GM15510 (cell line): ENCODE results near the gene PSMB4.

Source experiments
- POLR2A ChIP-seq: IDR thresholded peaks from 3 replicates; pipeline ENCODE4 v1.6.1; 2011; ENCODE audit warnings: borderline replicate concordance; ENCODE audit not compliant: insufficient read length; ENCODE audit errors: extremely low read depth

Gene PSMB4

GRCh38 chr1:151373196-151373595 lies 26.2 kb upstream of the PSMB4 start:
- TF ChIP-seq POLR2A = no peak

DNA sequence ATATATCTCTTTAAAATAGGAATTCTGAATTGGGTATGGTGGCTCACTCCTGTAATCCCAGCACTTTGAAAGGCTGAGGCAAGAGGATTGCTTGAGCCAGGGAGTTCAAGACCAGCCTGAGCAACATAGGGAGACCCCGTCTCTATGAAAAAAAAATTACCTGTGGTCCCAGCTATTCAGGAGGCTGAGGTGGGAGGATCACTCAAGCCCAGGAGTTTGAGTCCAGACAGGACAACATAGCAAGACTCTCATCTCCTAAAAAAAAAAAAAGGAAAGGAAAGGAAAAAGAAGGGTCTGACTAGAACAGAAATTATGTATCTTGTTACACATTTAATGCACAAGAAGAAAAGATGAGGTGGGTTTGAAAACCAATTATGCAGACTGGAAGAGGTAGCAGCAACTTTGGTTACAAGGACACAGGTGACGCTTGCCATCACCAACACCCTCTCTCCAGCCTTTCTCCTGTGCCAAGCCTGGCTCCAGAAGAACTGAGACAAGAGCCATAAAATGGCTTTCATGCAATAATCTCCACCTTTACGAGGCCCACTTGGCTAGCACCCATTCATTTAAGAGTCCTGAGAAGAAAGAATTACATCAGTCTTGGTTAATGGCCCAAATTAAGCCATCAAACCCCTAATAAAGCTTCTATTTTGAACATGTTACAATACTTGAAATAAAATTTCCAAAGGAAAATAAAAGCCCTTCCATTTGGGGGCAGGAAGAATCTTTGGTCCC lies 22.1 kb upstream of the PSMB4 start:
- no peak for TF ChIP-seq POLR2A

- no peak for TF ChIP-seq POLR2A
These were observed 14.8 kb upstream of the PSMB4 start for GRCh38 chr1:151384584-151384983.

DNA sequence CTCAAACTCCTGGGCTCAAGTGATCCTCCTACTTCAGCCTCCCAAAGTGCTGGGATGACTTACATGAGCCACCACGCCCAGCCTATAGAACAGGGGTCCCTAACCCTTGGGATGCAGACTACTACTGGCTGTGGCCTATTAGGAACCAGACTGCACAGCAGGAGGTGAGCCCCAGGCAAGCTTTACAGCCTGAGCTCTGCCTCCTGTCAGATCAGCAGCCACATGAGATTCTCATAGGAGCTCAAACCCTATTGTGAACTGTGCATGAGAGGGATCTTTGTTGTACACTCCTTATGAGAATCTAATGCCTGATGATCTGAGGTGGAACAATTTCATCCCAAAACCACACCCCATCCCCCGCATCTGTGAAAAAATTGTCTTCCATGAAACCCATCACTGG lies 13.4 kb upstream of the PSMB4 start:
- TF ChIP-seq POLR2A = no peak

GRCh38 chr1:151391079-151391563 lies 8.3 kb upstream of the PSMB4 start:
- TF ChIP-seq POLR2A = no peak

DNA sequence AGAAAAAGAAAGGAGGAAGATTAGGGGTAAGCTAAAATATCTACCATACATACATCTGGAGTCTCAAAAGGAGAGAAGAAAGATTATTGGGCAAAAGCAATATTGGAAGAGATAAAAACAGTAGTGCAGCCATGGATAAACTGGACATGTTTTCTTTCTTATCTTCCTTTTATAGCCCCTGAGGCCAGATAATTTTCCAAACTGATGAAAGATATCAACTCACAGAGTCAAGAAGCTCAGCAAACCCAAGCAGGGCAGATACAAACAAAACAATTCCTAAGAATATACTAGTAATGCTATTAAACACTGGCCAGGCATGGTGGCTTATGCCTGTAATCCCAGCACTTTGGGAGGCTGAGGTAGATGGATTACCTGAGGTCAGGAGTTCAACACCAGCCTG lies 5.8 kb upstream of the PSMB4 start:
- no peak for TF ChIP-seq POLR2A

DNA sequence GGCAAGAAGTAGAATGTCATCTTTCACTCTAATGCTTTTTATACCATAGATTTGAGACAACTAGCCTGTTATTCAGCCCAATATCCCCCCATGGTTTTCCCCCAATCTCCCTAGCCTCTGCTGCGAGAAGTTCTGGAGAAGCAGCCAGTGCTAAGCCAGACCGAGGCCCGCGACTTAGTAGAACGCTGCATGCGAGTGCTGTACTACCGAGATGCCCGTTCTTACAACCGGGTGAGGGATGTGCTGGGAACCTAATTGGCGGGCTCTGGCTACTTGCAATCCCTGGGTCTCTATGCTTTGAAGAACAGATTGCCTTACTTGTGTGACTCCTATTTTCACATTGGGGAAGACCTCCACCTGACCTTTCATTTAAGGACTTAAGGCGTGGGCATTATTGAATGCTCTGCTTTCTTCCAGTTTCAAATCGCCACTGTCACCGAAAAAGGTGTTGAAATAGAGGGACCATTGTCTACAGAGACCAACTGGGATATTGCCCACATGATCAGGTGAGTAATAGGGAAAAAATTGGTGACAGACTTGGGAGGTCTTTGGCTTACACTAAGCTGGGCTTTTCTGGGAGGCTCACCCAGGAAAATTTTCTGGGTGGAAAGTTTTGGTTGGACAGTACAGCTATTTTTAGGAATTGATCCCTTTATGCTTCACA lies 1.9 kb downstream of the PSMB4 start:
- TF ChIP-seq POLR2A = no peak

DNA sequence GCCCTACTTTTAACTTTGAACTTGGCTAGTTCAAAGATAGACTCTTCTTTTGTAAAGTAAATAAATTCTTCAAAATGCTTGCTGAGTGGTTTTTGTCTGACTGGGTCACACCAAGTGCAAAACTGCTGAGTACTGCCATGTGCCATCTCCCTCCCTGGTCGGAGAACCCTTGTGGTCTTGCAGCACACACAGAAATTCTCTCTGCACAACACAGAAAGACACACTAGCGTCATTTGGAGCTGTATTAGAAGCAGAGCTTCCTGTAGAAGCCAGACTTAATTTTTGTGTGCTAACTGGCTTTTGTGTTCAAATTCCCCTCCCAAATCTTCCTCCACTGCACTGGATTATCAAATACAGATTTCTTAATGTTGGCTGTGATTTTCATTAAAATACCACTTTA lies 2.5 kb downstream of the PSMB4 start:
- TF ChIP-seq POLR2A = no peak

GRCh38 chr1:151402764-151403163 lies 3.4 kb downstream of the PSMB4 start:
- TF ChIP-seq POLR2A = no peak

DNA sequence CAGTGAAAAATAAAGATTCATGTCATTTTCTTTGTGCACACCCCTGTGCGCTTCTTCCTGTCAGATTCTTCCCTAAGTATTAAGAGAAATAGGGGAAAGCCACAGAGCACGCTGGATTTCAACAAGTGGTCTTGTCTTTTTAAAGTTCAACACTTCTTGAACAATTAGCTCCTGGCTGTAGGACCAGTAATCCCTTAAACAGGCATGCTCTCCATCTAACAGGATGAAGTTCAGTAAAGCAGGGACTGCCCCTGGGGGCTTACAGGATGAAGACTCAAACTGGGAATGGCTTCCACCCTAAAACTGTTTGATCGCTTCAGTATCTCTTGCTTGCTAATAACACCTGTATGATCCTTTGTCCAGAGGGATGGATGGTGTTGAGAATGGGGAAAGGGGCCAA lies 4.2 kb downstream of the PSMB4 start:
- no peak for TF ChIP-seq POLR2A

GRCh38 chr1:151405187-151405951 lies 6.0 kb downstream of the PSMB4 start:
- TF ChIP-seq POLR2A = no peak

DNA sequence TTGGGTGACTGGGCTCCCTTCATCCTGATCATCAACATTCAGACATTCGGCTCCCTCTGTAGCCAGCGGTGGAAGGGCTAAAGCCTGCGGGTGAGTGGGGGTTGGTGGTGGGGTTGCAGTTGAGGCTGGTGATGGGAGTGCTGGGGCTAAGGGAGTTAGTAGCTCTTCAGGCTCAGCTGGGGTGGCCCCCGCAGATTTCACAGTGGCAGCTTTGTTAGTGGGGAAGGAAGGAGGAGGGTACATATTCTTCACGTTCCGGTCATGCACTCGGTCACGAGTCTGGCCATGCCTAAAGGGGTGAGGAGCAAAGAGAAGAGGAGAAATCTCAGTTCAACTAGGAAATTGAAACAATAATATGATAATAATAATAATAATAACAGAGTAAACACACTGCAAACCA lies 6.8 kb downstream of the PSMB4 start:
- TF ChIP-seq POLR2A = no peak

GRCh38 chr1:151407304-151407703 lies 7.9 kb downstream of the PSMB4 start:
- TF ChIP-seq POLR2A = no peak

DNA sequence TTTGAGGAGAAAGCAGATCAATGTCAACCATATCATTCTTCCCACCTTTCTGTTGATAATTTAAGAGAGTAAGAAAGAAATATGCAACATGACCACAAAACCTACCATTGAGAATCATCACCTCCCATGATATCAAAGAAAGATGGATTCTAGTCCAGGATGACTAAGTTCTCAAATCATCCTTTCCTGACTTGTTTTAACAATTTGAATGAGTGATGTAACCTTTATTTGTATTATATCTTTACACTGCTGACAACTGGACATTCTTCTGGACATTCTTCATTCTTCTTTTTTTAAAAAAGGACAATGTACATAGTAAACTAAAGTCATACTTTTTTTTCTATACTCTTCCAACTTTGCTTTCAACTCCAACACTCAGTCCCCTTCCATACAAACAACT lies 9.5 kb downstream of the PSMB4 start:
- no peak for TF ChIP-seq POLR2A

DNA sequence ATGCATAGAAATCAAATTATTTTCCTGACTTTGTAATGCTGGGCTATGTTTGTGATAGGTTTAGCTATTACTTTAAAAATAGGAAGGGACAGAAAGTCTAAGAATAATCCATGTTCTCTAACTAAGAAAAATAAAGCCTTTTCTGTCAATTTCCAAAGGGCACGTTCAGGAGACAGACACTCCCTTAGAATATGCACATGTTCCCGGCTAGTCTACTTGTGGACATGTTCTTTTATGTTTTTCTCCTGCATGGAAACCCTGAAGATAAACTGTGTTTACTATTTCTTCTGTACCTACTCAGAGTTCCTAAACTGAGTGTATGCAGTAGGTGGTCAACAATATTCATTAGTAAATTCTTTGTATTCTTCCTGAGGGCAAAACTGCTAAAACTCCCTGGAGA lies 12.5 kb downstream of the PSMB4 start:
- no peak for TF ChIP-seq POLR2A
